K562 (cell line): ENCODE measurements around the gene ACBD6. TPM values are rescaled to one million over a fixed set of nuclear protein-coding genes. Genes with fewer than 3 reads are reported as not detected.

ENCODE experiments used
- DACH1 ChIP-seq: fragments of 450-650 bp; IDR thresholded peaks from 2 replicates; pipeline ENCODE4 v1.6.1; 2018; ENCODE audit not compliant: partially characterized antibody
- DIDO1 ChIP-seq: fragments of 450-650 bp; IDR thresholded peaks from 2 replicates; pipeline ENCODE4 v1.6.1; 2016; ENCODE audit warnings: low read depth, missing biosample characterization, missing genetic modification characterization
- MGA ChIP-seq: fragments of 450-650 bp; IDR thresholded peaks from 2 replicates; pipeline ENCODE4 v1.6.1; 2016; ENCODE audit warnings: mild to moderate bottlenecking, moderate library complexity
- SMAD3 ChIP-seq: fragments of 450-650 bp; formaldehyde crosslinking; conservative IDR thresholded peaks from 2 replicates; pipeline ENCODE4 v1.4.0; 2020; ENCODE audit warnings: mild to moderate bottlenecking
- TAF7 ChIP-seq: fragments of 450-650 bp; IDR thresholded peaks from 2 replicates; pipeline ENCODE4 v1.6.1; 2016; ENCODE audit warnings: missing genetic modification characterization, missing compliant biosample characterization
- ZBTB2 ChIP-seq: fragments of 450-650 bp; IDR thresholded peaks from 2 replicates; pipeline ENCODE4 v1.6.1; 2016; ENCODE audit warnings: antibody characterized with exemption
- polyA plus RNA-seq, 8 experiments: library from polyadenylated mRNA; depleted of rRNA in 4 of 8; stranded (reverse) in 5 of 8; unstranded in 3 of 8; fragments of >200 nt; fragmentation: Nextera tagmentation in 2 of 8; fragmentation: Illumina TruSeq in 1 of 8; extraction: Ambion mirVana in 2 of 8; extraction: Trizol in 1 of 8; gene quantifications; 2 replicates each; pipeline versions ENCODE4 v1.2.1 to v1.2.3, GENCODE V29; 2011 to 2014; ENCODE audit warnings: inconsistent platforms in 1 of 8, missing spikeins in 1 of 8
- total RNA-seq, 7 experiments: library from RNA; depleted of rRNA in 6 of 7; stranded (reverse); fragments of >200 nt in 6 of 7; fragmentation: Illumina TruSeq in 2 of 7; extraction: Trizol in 2 of 7; gene quantifications; 2 replicates each; pipeline versions ENCODE4 v1.2.1 to v1.2.3, GENCODE V29; 2011 to 2021; ENCODE audit warnings: low replicate concordance in 1 of 7

Gene ACBD6
- total and polyA plus RNA-seq, 9 of the 15 experiments (the other 6 are each of a cell fraction or from before 2014, with no cell fraction given): 16.9 to 107 (median 77.7) TPM

- no peak for TF ChIP-seq ZBTB2
- no peak for TF ChIP-seq TAF7 (tag)
- no peak for TF ChIP-seq MGA
- no peak for TF ChIP-seq DIDO1
- TF ChIP-seq SMAD3 (CRISPR knock-in tag): no peak
- TF ChIP-seq DACH1: no peak
Observed at GRCh38 chr1:180424848-180425457, 77.4 kb downstream of the ACBD6 start (continued).
